Liver (tissue), 3 donors: Measurements from ENCODE around the gene LRRC51.

Experiments used
- CTCF ChIP-seq: fragments of 150-350 bp; IDR thresholded peaks from 2 replicates; pipeline ENCODE4 v1.5.1; 2017; ENCODE audit warnings: improper control_type of control experiment, low read depth, low read length; ENCODE audit not compliant: missing input control
- JUND ChIP-seq, 2 donors: IDR thresholded peaks; 2 replicates each; pipeline ENCODE4 v1.6.1; 2016; ENCODE audit warnings: antibody characterized with exemption in 2 of 2
- NR2F2 ChIP-seq: IDR thresholded peaks from 2 replicates; pipeline ENCODE4 v1.6.1; 2016; ENCODE audit warnings: antibody characterized with exemption
- SP1 ChIP-seq: IDR thresholded peaks from 2 replicates; pipeline ENCODE4 v1.6.1; 2018; ENCODE audit warnings: antibody characterized with exemption, mild to moderate bottlenecking
- YY1 ChIP-seq: IDR thresholded peaks from 2 replicates; pipeline ENCODE4 v1.6.1; 2016; ENCODE audit warnings: antibody characterized with exemption, mild to moderate bottlenecking
- donor health status: healthy.
- donor health status: healthy.

- TF ChIP-seq CTCF (no peak), NR2F2 (no peak), YY1 (no peak), SP1 (no peak), JUND (IDR thresholded peaks at IDR 0.05) (no peak)
Observed at GRCh38 chr11:72116019-72116755, 35.5 kb downstream of the LRRC51 start.
